NCI-H187 (cell line): ENCODE measurements around the gene RASA1.

Source experiments
- DNase-seq, 2 experiments: peaks; one replicate each; lab custom pipeline; 2025; lab: John Stamatoyannopoulos, UW

RASA1 gene

GRCh38 chr5:87403899-87404298, 136.2 kb downstream of the RASA1 start:
- no peak for DNase-seq

GRCh38 chr5:87404359-87404758, 136.7 kb downstream of the RASA1 start:
- DNase-seq, result no peak

DNA sequence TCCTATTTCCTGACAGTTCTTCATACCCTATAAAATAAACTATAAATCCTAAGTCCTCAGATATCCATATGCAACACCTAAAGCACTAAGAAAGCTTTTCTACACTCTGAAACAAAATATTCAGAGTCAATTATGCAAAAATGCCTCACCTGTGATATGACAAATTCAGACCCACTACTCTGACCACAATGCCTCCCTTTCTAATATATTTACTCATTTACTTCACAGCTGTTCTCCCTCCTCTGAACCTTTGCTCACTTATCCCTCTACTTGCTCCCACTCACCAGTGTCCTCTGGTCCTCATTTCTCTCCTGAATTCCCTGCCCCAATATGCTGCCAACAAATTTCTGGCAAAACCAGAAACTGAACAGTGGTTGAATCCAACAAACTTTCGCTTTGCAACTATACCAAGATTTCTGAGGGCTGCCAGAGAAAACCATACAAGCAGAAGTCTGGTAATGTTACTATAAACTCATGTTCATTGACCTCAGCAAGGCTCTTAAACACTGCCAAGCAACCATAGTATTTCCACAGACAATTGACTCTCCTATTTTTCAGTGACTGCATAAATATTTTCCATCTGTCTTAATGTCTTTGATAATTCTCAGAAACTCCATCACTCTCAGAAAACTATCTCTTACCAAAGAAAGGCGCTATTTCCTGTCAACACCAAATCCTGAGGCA, 137.9 kb downstream of the RASA1 start:
- no peak for DNase-seq

DNA sequence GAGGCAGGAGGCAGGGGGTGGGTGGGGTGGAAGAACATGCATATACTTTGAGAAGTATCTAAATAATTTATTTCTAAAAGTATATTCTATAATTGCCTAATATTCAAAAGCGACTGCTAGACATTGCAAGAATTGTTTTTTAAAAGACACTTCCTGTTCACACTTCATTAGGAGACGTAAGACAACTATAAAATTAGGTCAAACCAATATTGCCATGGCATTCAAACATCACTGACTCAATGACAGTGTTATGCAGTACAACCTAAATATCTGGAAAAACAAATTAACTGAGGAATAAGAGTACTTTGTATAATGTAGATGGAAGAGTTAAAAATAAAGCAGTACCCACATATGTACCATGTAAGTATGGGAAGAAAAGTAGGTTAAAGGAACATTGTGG, 140.5 kb downstream of the RASA1 start:
- DNase-seq, result no peak

- DNase-seq, result no peak
Measured at GRCh38 chr5:87410931-87411330, 143.2 kb downstream of the RASA1 start.

- no peak for DNase-seq
Measured at GRCh38 chr5:87411586-87411972, 143.9 kb downstream of the RASA1 start.

DNA sequence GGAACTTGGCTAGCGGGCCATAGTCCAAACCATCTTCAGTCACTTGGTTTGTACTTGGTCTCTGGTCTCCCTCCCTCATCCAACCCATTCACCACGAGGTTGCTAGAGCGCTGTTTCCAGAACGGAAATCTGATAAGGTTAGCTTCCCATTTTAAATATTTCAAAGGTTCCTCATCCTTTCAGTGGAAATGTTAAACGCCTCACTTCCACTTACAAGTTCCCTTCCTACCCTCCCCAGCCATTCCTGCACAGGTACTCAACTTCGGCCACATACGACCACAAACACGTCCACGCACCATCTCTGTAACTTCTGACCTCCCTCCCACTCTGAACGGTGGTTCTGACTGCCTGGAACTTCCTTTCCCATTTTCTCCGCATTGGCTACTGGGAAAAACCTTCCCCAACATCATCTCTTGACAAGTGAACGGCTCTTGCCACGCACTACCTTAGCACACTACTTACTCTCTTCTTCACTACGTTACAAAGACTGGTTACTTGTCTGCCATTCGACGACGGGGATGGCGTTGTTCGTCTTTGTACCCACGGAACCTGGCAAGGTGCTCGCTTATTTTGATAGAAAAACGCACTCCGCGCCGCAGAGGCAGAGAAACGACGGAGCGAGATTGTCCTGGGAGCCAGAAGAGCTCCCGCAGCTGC, 144.4 kb downstream of the RASA1 start:
- peak in 1 of 2 experiments; percentile 41 for DNase-seq

DNA sequence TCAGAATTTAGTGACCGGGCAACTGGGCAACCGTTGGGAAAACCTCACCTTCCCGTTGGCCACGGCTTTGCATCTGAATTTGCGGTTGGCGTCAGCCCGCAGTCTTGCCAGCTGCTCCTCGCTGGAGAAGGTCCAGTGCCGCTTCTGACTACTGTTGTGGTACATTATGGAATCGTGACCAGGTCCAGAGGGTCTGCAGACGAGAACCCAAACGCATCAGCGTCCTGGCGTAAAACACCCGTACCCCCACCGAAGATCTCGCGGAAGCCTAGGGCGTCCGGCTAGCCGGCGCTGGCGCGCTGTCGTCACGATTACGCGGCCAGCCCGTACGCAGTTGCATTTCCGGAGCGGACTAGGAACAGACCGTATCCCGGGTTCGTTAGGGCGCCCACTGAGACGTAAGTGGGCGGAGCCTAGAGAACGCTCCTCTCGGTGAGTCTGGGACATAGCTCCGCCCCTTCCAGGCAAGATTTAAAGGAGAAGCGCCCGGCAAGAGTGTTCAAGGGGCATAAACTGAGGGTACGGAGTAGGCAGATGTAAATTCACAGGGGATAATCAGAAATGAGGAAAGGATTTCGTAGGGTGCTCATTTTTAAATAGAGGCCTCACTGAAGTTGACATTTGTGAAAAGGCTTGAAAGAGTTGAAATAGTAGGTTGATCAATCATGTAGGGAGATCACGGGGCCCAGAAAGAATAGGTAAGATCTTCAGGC, 145.1 kb downstream of the RASA1 start, which contains the start of gene CCNH:
Gene CCNH (minus strand): TSS at position 301 of the 713 bp plus-strand sequence. CDS start 136 bp downstream, at position 165.
- DNase-seq, result peak; percentile 75 to 96

GRCh38 chr5:87413343-87413645, 145.6 kb downstream of the RASA1 start:
- no peak for DNase-seq

DNA sequence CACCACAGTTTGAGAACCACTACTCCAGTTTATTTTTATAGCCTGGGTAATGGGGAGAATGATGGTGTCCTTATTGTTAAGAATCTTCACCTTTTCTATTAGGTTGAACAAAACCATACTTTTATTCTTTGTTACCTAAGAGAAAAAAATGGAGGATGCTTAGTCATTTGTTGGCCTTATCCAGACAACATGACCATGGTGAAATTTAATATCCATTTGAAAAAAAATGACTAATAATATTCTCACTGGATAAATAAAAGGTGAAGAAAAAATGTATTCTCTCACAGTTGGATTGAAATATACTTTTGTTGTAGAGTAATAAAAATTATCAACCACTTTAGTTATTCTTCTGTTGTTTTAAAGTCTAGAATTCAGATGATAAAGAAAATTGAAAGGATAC, 150.8 kb downstream of the RASA1 start:
- no peak for DNase-seq

DNA sequence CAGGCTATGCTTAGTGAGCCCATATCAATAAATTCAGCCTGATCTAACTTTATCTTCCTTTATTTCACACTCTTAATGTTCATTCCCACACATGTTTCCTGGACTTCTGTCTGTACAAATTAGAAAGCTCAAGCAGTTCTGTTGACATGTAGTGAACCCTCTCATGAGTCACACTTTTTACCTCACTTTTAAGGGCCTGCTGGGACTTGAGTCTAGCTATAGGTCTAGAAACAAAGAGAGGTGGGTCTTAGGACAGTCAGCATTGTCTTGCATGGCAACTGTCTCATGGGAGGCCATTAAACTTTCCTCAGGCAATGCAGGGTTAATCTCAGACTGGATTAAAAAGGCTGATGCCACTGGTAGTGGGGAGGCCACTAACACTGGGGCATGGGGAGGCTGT, 153.6 kb downstream of the RASA1 start:
- no peak for DNase-seq

GRCh38 chr5:87423755-87424154, 156.1 kb downstream of the RASA1 start:
- no peak for DNase-seq

- no peak for DNase-seq
Measured at GRCh38 chr5:87430863-87431457, 163.3 kb downstream of the RASA1 start.

DNA sequence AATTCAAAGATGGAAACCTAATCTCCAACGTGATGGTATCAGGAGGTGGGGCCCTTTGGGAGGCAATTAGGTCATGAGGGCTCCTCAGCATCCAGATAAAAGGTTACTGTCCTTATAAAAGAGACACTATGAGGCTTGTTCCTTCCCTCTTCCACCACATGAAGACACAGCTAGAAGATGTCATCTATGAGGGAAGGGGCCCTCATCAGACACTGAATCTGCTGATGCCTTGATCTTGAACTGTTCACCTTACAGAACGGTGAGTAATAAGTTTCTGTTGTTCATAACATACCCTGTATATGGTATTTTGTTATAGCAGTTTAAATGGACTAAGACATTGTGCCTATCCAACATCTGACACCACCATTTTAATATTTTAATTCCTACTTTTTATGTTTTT, 164.8 kb downstream of the RASA1 start:
- no peak for DNase-seq

DNA sequence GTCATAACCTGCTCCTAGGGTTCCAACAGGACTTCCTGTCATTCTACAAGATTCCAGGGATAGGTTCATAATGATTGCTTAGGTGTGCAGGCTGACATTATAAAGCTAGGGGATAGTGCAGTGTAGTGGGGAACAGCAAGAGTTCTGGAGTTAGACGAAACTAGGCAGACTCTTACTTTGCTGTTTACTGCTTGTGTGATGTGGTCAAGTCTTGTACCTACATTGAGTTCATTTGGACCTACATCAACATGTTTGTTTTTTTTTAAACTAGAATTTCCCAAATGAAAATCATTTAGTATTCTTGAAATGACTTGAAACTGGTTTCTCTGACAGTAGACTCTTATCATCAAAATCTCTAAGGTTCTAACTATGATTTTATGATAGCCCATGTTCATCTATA, 166.3 kb downstream of the RASA1 start:
- DNase-seq, result no peak

DNA sequence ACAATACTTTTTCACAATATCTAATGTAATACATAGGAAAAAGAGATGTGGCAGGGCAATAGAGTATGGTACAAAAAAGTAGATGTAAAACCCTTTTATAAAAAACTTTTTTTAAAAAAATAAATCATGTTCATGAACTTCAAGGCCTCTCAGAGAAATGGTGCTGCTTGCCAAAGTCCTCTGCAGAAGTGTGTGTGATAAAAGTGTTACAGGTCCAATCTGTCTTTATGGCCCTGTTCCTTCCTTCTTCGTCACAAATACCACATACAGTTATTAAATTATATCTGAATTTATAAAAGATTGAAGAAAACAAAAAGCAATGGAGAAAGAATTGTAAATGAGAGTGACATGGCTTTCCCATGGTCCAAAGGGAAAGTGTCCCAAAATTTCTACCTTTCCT, 166.8 kb downstream of the RASA1 start:
- DNase-seq, result no peak

DNA sequence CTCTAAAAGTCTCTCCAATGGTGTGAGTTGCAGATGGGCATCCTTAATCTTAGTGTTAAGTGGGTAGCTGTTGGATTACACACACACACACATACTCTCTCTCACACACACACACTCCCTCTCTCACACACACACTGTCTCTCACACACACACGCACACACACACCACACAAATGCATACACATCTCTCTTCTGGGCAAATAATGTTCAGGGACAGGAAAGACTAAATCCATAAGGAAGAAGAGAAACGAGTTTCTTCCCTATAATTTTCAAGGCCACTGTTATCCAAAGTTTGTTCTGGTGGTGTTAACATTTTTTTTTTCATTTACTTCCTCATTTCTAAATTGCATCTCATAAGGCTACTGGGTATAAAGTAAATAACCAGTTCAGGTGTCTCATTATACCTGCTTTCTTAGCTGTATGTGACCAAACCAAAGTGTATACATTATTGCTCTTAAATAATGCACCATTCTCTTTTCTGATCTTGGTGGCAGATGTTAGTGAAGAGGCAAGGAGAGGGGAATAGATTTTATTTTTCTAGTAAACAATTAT, 167.5 kb downstream of the RASA1 start:
- no peak for DNase-seq

GRCh38 chr5:87437724-87438123, 170.0 kb downstream of the RASA1 start:
- no peak for DNase-seq

DNA sequence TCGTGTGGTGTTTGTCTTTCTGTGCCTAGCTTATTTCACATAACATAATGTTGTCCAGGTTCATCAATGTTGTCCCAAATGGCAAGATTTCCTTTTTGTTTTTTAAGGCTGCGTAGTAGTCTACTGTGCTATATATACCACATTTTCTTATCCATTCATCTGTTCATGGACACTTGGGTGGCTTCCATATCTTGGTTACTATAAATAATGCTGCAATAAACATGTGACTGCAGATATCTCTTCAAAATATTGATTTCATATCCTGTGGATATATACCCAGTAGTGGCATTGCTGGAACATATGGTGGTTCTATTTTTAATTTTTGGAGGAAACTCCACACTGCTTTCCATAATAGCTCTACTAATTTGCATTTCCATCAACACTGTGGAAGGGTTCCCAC, 170.5 kb downstream of the RASA1 start:
- DNase-seq, result no peak
